Esophagus muscularis mucosa (tissue), 3 donors: Measurements from ENCODE around the gene TMEM120B.
"Not testable (repeated sequence)": the region's sequence is repeated elsewhere in the genome, so short reads cannot be mapped to it uniquely, and the experiment has no call there.

Experiments
- POLR2A ChIP-seq: fragments of 450-650 bp; IDR thresholded peaks from one replicate; pipeline ENCODE4 v1.6.1; 2017; ENCODE audit warnings: antibody characterized with exemption, moderate library complexity, mild to moderate bottlenecking, low read depth
- TF ChIP-seq, protein P1 (sequence below), 3 experiments: fragments of 200-600 bp in 2 of 3; fragments of 450-650 bp in 1 of 3; sonication (generic) in 2 of 3; IDR thresholded peaks; one replicate each; pipeline ENCODE4 v1.5.1; 2017 to 2019; ENCODE audit warnings: antibody characterized with exemption in 3 of 3, mild to moderate bottlenecking in 2 of 3, moderate library complexity in 1 of 3

DNA sequence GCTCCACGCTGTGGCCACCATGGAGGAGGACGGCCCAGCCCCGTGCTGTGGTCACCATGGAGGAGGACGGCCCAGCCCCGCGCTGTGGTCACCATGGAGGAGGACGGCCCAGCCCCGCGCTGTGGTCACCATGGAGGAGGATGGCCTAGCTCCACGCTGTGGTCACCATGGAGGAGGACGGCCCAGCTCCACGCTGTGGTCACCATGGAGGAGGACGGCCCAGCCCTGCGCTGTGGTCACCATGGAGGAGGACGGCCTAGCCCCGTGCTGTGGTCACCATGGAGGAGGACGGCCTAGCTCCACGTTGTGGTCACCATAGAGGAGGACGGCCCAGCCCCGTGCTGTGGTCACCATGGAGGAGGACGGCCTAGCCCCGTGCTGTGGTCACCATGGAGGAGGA, 46.0 kb downstream of the TMEM120B start:
- not testable (repeated sequence) for TF ChIP-seq POLR2A
- TF ChIP-seq, protein P1, sequence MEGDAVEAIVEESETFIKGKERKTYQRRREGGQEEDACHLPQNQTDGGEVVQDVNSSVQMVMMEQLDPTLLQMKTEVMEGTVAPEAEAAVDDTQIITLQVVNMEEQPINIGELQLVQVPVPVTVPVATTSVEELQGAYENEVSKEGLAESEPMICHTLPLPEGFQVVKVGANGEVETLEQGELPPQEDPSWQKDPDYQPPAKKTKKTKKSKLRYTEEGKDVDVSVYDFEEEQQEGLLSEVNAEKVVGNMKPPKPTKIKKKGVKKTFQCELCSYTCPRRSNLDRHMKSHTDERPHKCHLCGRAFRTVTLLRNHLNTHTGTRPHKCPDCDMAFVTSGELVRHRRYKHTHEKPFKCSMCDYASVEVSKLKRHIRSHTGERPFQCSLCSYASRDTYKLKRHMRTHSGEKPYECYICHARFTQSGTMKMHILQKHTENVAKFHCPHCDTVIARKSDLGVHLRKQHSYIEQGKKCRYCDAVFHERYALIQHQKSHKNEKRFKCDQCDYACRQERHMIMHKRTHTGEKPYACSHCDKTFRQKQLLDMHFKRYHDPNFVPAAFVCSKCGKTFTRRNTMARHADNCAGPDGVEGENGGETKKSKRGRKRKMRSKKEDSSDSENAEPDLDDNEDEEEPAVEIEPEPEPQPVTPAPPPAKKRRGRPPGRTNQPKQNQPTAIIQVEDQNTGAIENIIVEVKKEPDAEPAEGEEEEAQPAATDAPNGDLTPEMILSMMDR (IDR thresholded peaks at IDR 0.05) = not testable (repeated sequence)
